HepG2 (cell line): ENCODE measurements around the gene TMEM187. TPM values are rescaled to one million over a fixed set of nuclear protein-coding genes. Genes with fewer than 3 reads are reported as not detected.

Experiments
- ATF7-NPFF ChIP-seq: sonication (generic); formaldehyde crosslinking; IDR thresholded peaks from 2 replicates; pipeline ENCODE4 v1.8.1; 2023; ENCODE audit warnings: mild to moderate bottlenecking, low read depth, missing genetic modification reagents, moderate library complexity
- CTCF ChIP-seq: sonication (generic); formaldehyde crosslinking; IDR thresholded peaks from 2 replicates; pipeline ENCODE4 v1.5.0; 2020; ENCODE audit warnings: mild to moderate bottlenecking, missing genetic modification reagents, moderate library complexity
- FOXA3 ChIP-seq: IDR thresholded peaks from 2 replicates; pipeline ENCODE4 v1.6.1; 2016; ENCODE audit warnings: missing genetic modification reagents, missing compliant biosample characterization
- FOXO1 ChIP-seq: sonication (generic); formaldehyde crosslinking; IDR thresholded peaks from 2 replicates; pipeline ENCODE4 v1.4.0; 2020; ENCODE audit warnings: missing genetic modification reagents
- GLI4 ChIP-seq: sonication (generic); formaldehyde crosslinking; IDR thresholded peaks from 2 replicates; pipeline ENCODE4 v1.5.1; 2020; ENCODE audit warnings: missing genetic modification reagents, mild to moderate bottlenecking, moderate library complexity, borderline replicate concordance
- HOMEZ ChIP-seq: IDR thresholded peaks from 2 replicates; pipeline ENCODE4 v1.6.1; 2016; ENCODE audit warnings: low read depth
- MXD3 ChIP-seq: IDR thresholded peaks from 2 replicates; pipeline ENCODE4 v1.6.1; 2016; ENCODE audit warnings: mild to moderate bottlenecking, missing biosample characterization, missing genetic modification reagents
- NFKBIZ ChIP-seq: IDR thresholded peaks from 2 replicates; pipeline ENCODE4 v1.6.1; 2018; ENCODE audit warnings: missing genetic modification reagents, missing compliant biosample characterization
- PBX3 ChIP-seq: sonication (generic); formaldehyde crosslinking; IDR thresholded peaks from 2 replicates; pipeline ENCODE4 v1.8.1; 2023; ENCODE audit warnings: missing genetic modification reagents, inconsistent platforms, borderline replicate concordance
- POGZ ChIP-seq: sonication (generic); formaldehyde crosslinking; IDR thresholded peaks from 2 replicates; pipeline ENCODE4 v1.4.0; 2020; ENCODE audit warnings: mild to moderate bottlenecking, missing genetic modification reagents
- RFX1 ChIP-seq: fragments of 450-650 bp; IDR thresholded peaks from 2 replicates; pipeline ENCODE4 v1.6.1; 2017
- SIN3B ChIP-seq: fragments of 150-350 bp; IDR thresholded peaks from 2 replicates; pipeline ENCODE4 v1.6.1; 2014; ENCODE audit warnings: low read length
- TIGD3 ChIP-seq: sonication (generic); formaldehyde crosslinking; IDR thresholded peaks from 2 replicates; pipeline ENCODE4 v1.5.1; 2020; ENCODE audit warnings: mild to moderate bottlenecking, missing genetic modification reagents, borderline replicate concordance
- ZBTB20 ChIP-seq: sonication (generic); formaldehyde crosslinking; IDR thresholded peaks from 2 replicates; pipeline ENCODE4 v1.8.1; 2023; ENCODE audit warnings: missing genetic modification reagents, low read depth, mild to moderate bottlenecking, borderline replicate concordance
- ZC3H4 ChIP-seq: sonication (generic); formaldehyde crosslinking; IDR thresholded peaks from 2 replicates; pipeline ENCODE4 v1.4.0; 2020; ENCODE audit warnings: missing genetic modification reagents, borderline replicate concordance
- ZFP62 ChIP-seq: sonication (generic); formaldehyde crosslinking; IDR thresholded peaks from 2 replicates; pipeline ENCODE4 v1.4.0; 2020; ENCODE audit warnings: missing genetic modification reagents
- ZNF333 ChIP-seq: sonication (generic); formaldehyde crosslinking; IDR thresholded peaks from 2 replicates; pipeline ENCODE4 v1.4.0; 2020; ENCODE audit warnings: mild to moderate bottlenecking, missing genetic modification reagents, borderline replicate concordance
- ZNF33A ChIP-seq: sonication (generic); formaldehyde crosslinking; IDR thresholded peaks from 2 replicates; pipeline ENCODE4 v1.5.1; 2020; ENCODE audit warnings: missing genetic modification reagents, mild to moderate bottlenecking, moderate library complexity, borderline replicate concordance
- ZNF451 ChIP-seq: sonication (generic); formaldehyde crosslinking; IDR thresholded peaks from 2 replicates; pipeline ENCODE4 v1.5.0; 2020; ENCODE audit warnings: mild to moderate bottlenecking, missing genetic modification reagents
- ZNF550 ChIP-seq: sonication (generic); formaldehyde crosslinking; IDR thresholded peaks from 2 replicates; pipeline ENCODE4 v1.4.0; 2020; ENCODE audit warnings: mild to moderate bottlenecking, missing genetic modification reagents, borderline replicate concordance
- ZNF674 ChIP-seq: sonication (generic); formaldehyde crosslinking; IDR thresholded peaks from 2 replicates; pipeline ENCODE4 v1.5.0; 2020; ENCODE audit warnings: low read depth, mild to moderate bottlenecking, missing genetic modification reagents
- ZNF780A ChIP-seq: sonication (generic); formaldehyde crosslinking; IDR thresholded peaks from 2 replicates; pipeline ENCODE4 v1.8.0; 2022; ENCODE audit warnings: mild to moderate bottlenecking, missing genetic modification reagents, moderate library complexity
- ZNF839 ChIP-seq: sonication (generic); formaldehyde crosslinking; IDR thresholded peaks from 2 replicates; pipeline ENCODE4 v1.4.0; 2020; ENCODE audit warnings: missing genetic modification reagents, mild to moderate bottlenecking, borderline replicate concordance
- ZNF879 ChIP-seq: sonication (generic); formaldehyde crosslinking; IDR thresholded peaks from 2 replicates; pipeline ENCODE4 v1.8.1; 2023; ENCODE audit warnings: missing genetic modification reagents
- ZSCAN25 ChIP-seq: sonication (generic); formaldehyde crosslinking; IDR thresholded peaks from 2 replicates; pipeline ENCODE4 v1.8.0; 2022; ENCODE audit warnings: mild to moderate bottlenecking, missing genetic modification reagents
- polyA plus RNA-seq, 8 experiments: library from polyadenylated mRNA; depleted of rRNA in 3 of 8; stranded (reverse) in 7 of 8; unstranded in 1 of 8; fragments of >200 nt; fragmentation: Illumina TruSeq in 4 of 8; extraction: Trizol in 4 of 8; gene quantifications; 2 replicates each; pipeline versions ENCODE4 v1.2.1 to v1.2.3, GENCODE V29; 2011 to 2016; ENCODE audit warnings: low read depth in 4 of 8, missing spikeins in 1 of 8, mixed read lengths in 1 of 8; ENCODE audit not compliant: insufficient read depth in 1 of 8
- total RNA-seq, 5 experiments: library from RNA; depleted of rRNA; stranded (reverse); fragments of >200 nt; fragmentation: Illumina TruSeq; extraction: Trizol; gene quantifications; 2 replicates each; pipeline ENCODE4 v1.2.3, GENCODE V29; 2016; ENCODE audit warnings: low read depth in 1 of 5

The TMEM187 gene
- total and polyA plus RNA-seq, 2 of the 13 experiments (the other 11 are each of a cell fraction or from before 2014, with no cell fraction given), result 2.2 to 6.2 TPM

GRCh38 chrX:153926858-153927671 lies 45.5 kb upstream of the TMEM187 start (continued):
- TF ChIP-seq HOMEZ (CRISPR knock-in tag) (no peak; the same call in 1 of the 2 replicates), ZNF550 (no peak), ZNF839 (CRISPR knock-in tag) (no peak), ATF7-NPFF (no peak), RFX1 (no peak), ZC3H4 (CRISPR knock-in tag) (no peak), ZSCAN25 (CRISPR knock-in tag) (peak; percentile 88), TIGD3 (CRISPR knock-in tag) (no peak), ZNF674 (CRISPR knock-in tag) (no peak), PBX3 (no peak), MXD3 (CRISPR knock-in tag) (no peak), FOXO1 (CRISPR knock-in tag) (no peak), SIN3B (no peak), ZNF879 (CRISPR knock-in tag) (no peak), ZFP62 (no peak), POGZ (CRISPR knock-in tag) (no peak), FOXA3 (CRISPR knock-in tag) (no peak), ZBTB20 (CRISPR knock-in tag) (no peak; the same call in 1 of the 2 replicates), ZNF780A (no peak), ZNF333 (CRISPR knock-in tag) (no peak; the same call in 1 of the 2 replicates), CTCF (CRISPR knock-in tag) (peak; percentile 2; the same call in 1 of the 2 replicates), GLI4 (no peak), ZNF451 (CRISPR knock-in tag) (0 out of 2 replicates have a peak, but pooled peaks have one; percentile 24), ZNF33A (CRISPR knock-in tag) (no peak), NFKBIZ (CRISPR knock-in tag) (no peak)
